Trophoblast cell (in vitro differentiated cells and primary cell): ENCODE data around the gene FUT2.

Source experiments
- DNase-seq, 2 donors: peaks; one replicate each; pipeline ENCODE4 v3.0.0-alpha.2; 2016
- H2AFZ ChIP-seq: 2 replicates; pipeline ENCODE4 v1.6.1; 2013; ENCODE audit warnings: low read length, moderate library complexity, mild to moderate bottlenecking; ENCODE audit not compliant: insufficient read depth, poor library complexity
- H2AK5ac ChIP-seq: 2 replicates; pipeline ENCODE4 v1.6.1; 2013; ENCODE audit warnings: mild to moderate bottlenecking, low read length
- H2BK120ac ChIP-seq: 2 replicates; pipeline ENCODE4 v1.6.1; 2013; ENCODE audit warnings: low read length, mild to moderate bottlenecking, moderate library complexity; ENCODE audit not compliant: insufficient read depth, poor library complexity
- H2BK12ac ChIP-seq: 2 replicates; pipeline ENCODE4 v1.6.1; 2013; ENCODE audit warnings: mild to moderate bottlenecking, low read length, moderate library complexity
- H2BK5ac ChIP-seq: 2 replicates; pipeline ENCODE4 v1.6.1; 2013; ENCODE audit warnings: low read length, low read depth, moderate library complexity, mild to moderate bottlenecking; ENCODE audit not compliant: poor library complexity
- H3K14ac ChIP-seq: 2 replicates; pipeline ENCODE4 v1.6.1; 2013; ENCODE audit warnings: mild to moderate bottlenecking, low read length
- H3K18ac ChIP-seq: 2 replicates; pipeline ENCODE4 v1.6.1; 2013; ENCODE audit warnings: mild to moderate bottlenecking, low read length
- H3K23ac ChIP-seq: 2 replicates; pipeline ENCODE4 v1.6.1; 2013; ENCODE audit warnings: low read length
- H3K27ac ChIP-seq: 2 replicates; pipeline ENCODE4 v1.5.1; 2013; ENCODE audit warnings: low read depth, mild to moderate bottlenecking, inconsistent platforms, low read length, moderate library complexity
- H3K27me3 ChIP-seq: 2 replicates; pipeline ENCODE4 v1.6.1; 2013; ENCODE audit warnings: inconsistent platforms, mild to moderate bottlenecking, low read length, moderate library complexity; ENCODE audit not compliant: insufficient read depth
- H3K36me3 ChIP-seq, 2 experiments: 1 replicate in 1 of 2; 2 replicates in 1 of 2; pipeline ENCODE4 v1.6.1; 2013; ENCODE audit warnings: low read length in 2 of 2, mild to moderate bottlenecking in 2 of 2, moderate library complexity in 1 of 2; ENCODE audit not compliant: insufficient read depth in 2 of 2, control insufficient read depth in 1 of 2
- H3K4ac ChIP-seq: 2 replicates; pipeline ENCODE4 v1.6.1; 2013; ENCODE audit warnings: low read depth, mild to moderate bottlenecking, low read length, moderate library complexity
- H3K4me1 ChIP-seq, 2 experiments: 1 replicate in 1 of 2; 2 replicates in 1 of 2; pipeline ENCODE4 v1.6.1; 2013; ENCODE audit warnings: low read length in 2 of 2, mild to moderate bottlenecking in 2 of 2, moderate library complexity in 1 of 2; ENCODE audit not compliant: insufficient read depth in 2 of 2, control insufficient read depth in 1 of 2
- H3K4me2 ChIP-seq: 2 replicates; pipeline ENCODE4 v1.6.1; 2013; ENCODE audit warnings: inconsistent platforms, mild to moderate bottlenecking, low read length, moderate library complexity
- H3K4me3 ChIP-seq: 2 replicates; pipeline ENCODE4 v1.5.1; 2013; ENCODE audit warnings: mild to moderate bottlenecking, low read depth, low read length, inconsistent platforms
- H3K79me1 ChIP-seq: one replicate; pipeline ENCODE4 v1.6.1; 2013; ENCODE audit warnings: low read length
- H3K79me2 ChIP-seq: 2 replicates; pipeline ENCODE4 v1.6.1; 2013; ENCODE audit warnings: low read length, mild to moderate bottlenecking; ENCODE audit not compliant: control insufficient read depth, insufficient read depth, poor library complexity
- H3K9ac ChIP-seq: 2 replicates; pipeline ENCODE4 v1.6.1; 2013; ENCODE audit warnings: mild to moderate bottlenecking, low read length
- H3K9me3 ChIP-seq: 2 replicates; pipeline ENCODE4 v1.6.1; 2013; ENCODE audit warnings: low read depth, mild to moderate bottlenecking, control low read depth, inconsistent platforms, low read length; ENCODE audit not compliant: insufficient read depth
- H4K12ac ChIP-seq: 2 replicates; pipeline ENCODE4 v1.6.1; 2013; ENCODE audit warnings: low read depth, mild to moderate bottlenecking, low read length, moderate library complexity
- H4K8ac ChIP-seq: 2 replicates; pipeline ENCODE4 v1.6.1; 2013; ENCODE audit warnings: low read depth, mild to moderate bottlenecking, low read length, moderate library complexity
- H4K91ac ChIP-seq: one replicate; pipeline ENCODE4 v1.6.1; 2013; ENCODE audit warnings: low read depth, mild to moderate bottlenecking, low read length, moderate library complexity
- WGBS: extraction: QIAGEN DNeasy Blood & Tissue Kit; methylation state at CpG from one replicate; pipeline ENCODE4 v1.1.7; 2013; ENCODE audit warnings: missing lambda C conversion rate; ENCODE audit not compliant: insufficient read length, insufficient coverage; ENCODE audit errors: extremely low coverage; 5-methylcytosine and 5-hydroxymethylcytosine counted together

FUT2 gene

GRCh38 chr19:48661711-48662090, 34.1 kb upstream of the FUT2 start:
- no CpG with 5 or more reads among the region's 50 CpGs for WGBS
- Histone ChIP-seq H4K91ac (no peak overlapping the region), H3K4me1 (no peaks in the 10 kb centered on the region), H2BK12ac (no peak overlapping the region), H3K4me2 (no peak overlapping the region), H3K79me1 (no peaks in the 10 kb centered on the region), H3K4me3 (no peak overlapping the region), H4K8ac (no peak overlapping the region), H3K14ac (no peak overlapping the region), H2BK120ac (no peak overlapping the region), H2AK5ac (no peak overlapping the region), H2BK5ac (no peak overlapping the region), H3K23ac (no peak overlapping the region), H3K36me3 (no peaks in the 10 kb centered on the region), H3K27ac (no peak overlapping the region), H3K79me2 (no peaks in the 10 kb centered on the region), H4K12ac (no peak overlapping the region), H3K9ac (no peak overlapping the region), H3K27me3 (no peaks in the 10 kb centered on the region), H2AFZ (no peak overlapping the region), H3K9me3 (no peaks in the 10 kb centered on the region), H3K18ac (no peak overlapping the region), H3K4ac (no peak overlapping the region)
- DNase-seq: no peak

GRCh38 chr19:48663667-48664066, 32.1 kb upstream of the FUT2 start:
- H4K12ac ChIP-seq: no peak overlapping the region
- no peak overlapping the region for H2BK12ac ChIP-seq
- H3K4me2 ChIP-seq: no peak overlapping the region
- H3K27me3 ChIP-seq: no peaks in the 10 kb centered on the region
- no peak overlapping the region for H4K91ac ChIP-seq
- no peak overlapping the region for H2AK5ac ChIP-seq
- no peak overlapping the region for H3K14ac ChIP-seq
- H3K4ac ChIP-seq: no peak overlapping the region
- no peak overlapping the region for H3K4me3 ChIP-seq
- H4K8ac ChIP-seq: no peak overlapping the region
- H3K36me3 ChIP-seq: no peaks in the 10 kb centered on the region
- no peaks in the 10 kb centered on the region for H3K4me1 ChIP-seq
- H2AFZ ChIP-seq: no peak overlapping the region
- no peak overlapping the region for H3K18ac ChIP-seq
- no peaks in the 10 kb centered on the region for H3K79me2 ChIP-seq
- no peaks in the 10 kb centered on the region for H3K79me1 ChIP-seq
- WGBS: no CpG with 5 or more reads among the region's 4 CpGs
- H2BK120ac ChIP-seq: no peak overlapping the region
- no peak overlapping the region for H3K23ac ChIP-seq
- H2BK5ac ChIP-seq: no peak overlapping the region
- no peak overlapping the region for H3K9ac ChIP-seq
- H3K27ac ChIP-seq: no peak overlapping the region
- DNase-seq: no peak
- peaks cover under 1% of the 10 kb centered on the region for H3K9me3 ChIP-seq

GRCh38 chr19:48664476-48664875, 31.3 kb upstream of the FUT2 start:
- no peak for DNase-seq
- H3K23ac ChIP-seq: no peak overlapping the region
- H4K8ac ChIP-seq: no peak overlapping the region
- no peak overlapping the region for H3K14ac ChIP-seq
- H3K4me2 ChIP-seq: no peak overlapping the region
- no peak overlapping the region for H2BK5ac ChIP-seq
- H3K18ac ChIP-seq: no peak overlapping the region
- no peaks in the 10 kb centered on the region for H3K79me2 ChIP-seq
- no peak overlapping the region for H3K4me3 ChIP-seq
- H3K9ac ChIP-seq: no peak overlapping the region
- no peaks in the 10 kb centered on the region for H3K36me3 ChIP-seq
- no peak overlapping the region for H3K4ac ChIP-seq
- H2AK5ac ChIP-seq: no peak overlapping the region
- no CpG with 5 or more reads among the region's 14 CpGs for WGBS
- no peaks in the 10 kb centered on the region for H3K27me3 ChIP-seq
- no peak overlapping the region for H4K12ac ChIP-seq
- no peak overlapping the region for H2BK120ac ChIP-seq
- H3K27ac ChIP-seq: no peak overlapping the region
- H3K79me1 ChIP-seq: no peaks in the 10 kb centered on the region
- no peak overlapping the region for H2BK12ac ChIP-seq
- H3K9me3 ChIP-seq: peaks cover 4% of the 10 kb centered on the region
- no peaks in the 10 kb centered on the region for H3K4me1 ChIP-seq
- no peak overlapping the region for H2AFZ ChIP-seq
- no peak overlapping the region for H4K91ac ChIP-seq

GRCh38 chr19:48665786-48666185, 30.0 kb upstream of the FUT2 start:
- H2BK120ac ChIP-seq: no peak overlapping the region
- H2AK5ac ChIP-seq: no peak overlapping the region
- no peak overlapping the region for H3K23ac ChIP-seq
- no peak overlapping the region for H2BK12ac ChIP-seq
- no peak overlapping the region for H3K4ac ChIP-seq
- no peak overlapping the region for H3K27ac ChIP-seq
- no peak overlapping the region for H4K12ac ChIP-seq
- no peaks in the 10 kb centered on the region for H3K79me1 ChIP-seq
- no peak overlapping the region for H4K91ac ChIP-seq
- no peak for DNase-seq
- H3K27me3 ChIP-seq: no peaks in the 10 kb centered on the region
- no peak overlapping the region for H3K18ac ChIP-seq
- H4K8ac ChIP-seq: no peak overlapping the region
- no peaks in the 10 kb centered on the region for H3K79me2 ChIP-seq
- no peak overlapping the region for H2BK5ac ChIP-seq
- H3K14ac ChIP-seq: no peak overlapping the region
- H3K4me1 ChIP-seq: no peaks in the 10 kb centered on the region
- no peak overlapping the region for H3K4me3 ChIP-seq
- H3K4me2 ChIP-seq: no peak overlapping the region
- H2AFZ ChIP-seq: no peak overlapping the region
- H3K9me3 ChIP-seq: peaks cover 11% of the 10 kb centered on the region
- no peaks in the 10 kb centered on the region for H3K36me3 ChIP-seq
- WGBS: no CpG with 5 or more reads among the region's 6 CpGs
- H3K9ac ChIP-seq: no peak overlapping the region
